HepG2 (cell line): ENCODE results near the gene ZNF772. TPM values are rescaled to one million over a fixed set of nuclear protein-coding genes. Genes with fewer than 3 reads are reported as not detected.

Experiments used
- ARHGAP35 ChIP-seq: sonication (generic); formaldehyde crosslinking; IDR thresholded peaks from 2 replicates; pipeline ENCODE4 v1.9.0; 2022; ENCODE audit warnings: mild to moderate bottlenecking, inconsistent platforms, moderate library complexity, missing genetic modification reagents, borderline replicate concordance
- E2F2 ChIP-seq: sonication (generic); formaldehyde crosslinking; IDR thresholded peaks from 2 replicates; pipeline ENCODE4 v1.4.0; 2020; ENCODE audit warnings: missing genetic modification reagents, borderline replicate concordance
- KDM6A ChIP-seq: IDR thresholded peaks from 2 replicates; pipeline ENCODE4 v1.6.1; 2016; ENCODE audit warnings: low read depth
- MXD3 ChIP-seq: IDR thresholded peaks from 2 replicates; pipeline ENCODE4 v1.6.1; 2016; ENCODE audit warnings: mild to moderate bottlenecking, missing biosample characterization, missing genetic modification reagents
- NR2F1 ChIP-seq, 2 experiments: fragments of 450-650 bp in 1 of 2; formaldehyde crosslinking in 1 of 2; IDR thresholded peaks; 2 replicates each; pipeline versions ENCODE4 v1.5.0 to v1.6.1; 2016 to 2020; ENCODE audit warnings: mild to moderate bottlenecking in 1 of 2, missing compliant biosample characterization in 1 of 2, missing genetic modification reagents in 1 of 2, moderate library complexity in 1 of 2
- RBM39 ChIP-seq: fragments of 200-400 bp; formaldehyde crosslinking; IDR thresholded peaks from one replicate; pipeline ENCODE4 v1.6.1; 2018; ENCODE audit warnings: antibody characterized with exemption, mild to moderate bottlenecking, low read depth, low read length; ENCODE audit not compliant: poor library complexity, severe bottlenecking
- RFXANK ChIP-seq: IDR thresholded peaks from 2 replicates; pipeline ENCODE4 v1.6.1; 2016
- SMC3 ChIP-seq: IDR thresholded peaks from 2 replicates; pipeline ENCODE4 v1.6.1; 2011; ENCODE audit warnings: low read length, improper control_type of control experiment
- ZBTB8A ChIP-seq: sonication (generic); formaldehyde crosslinking; IDR thresholded peaks from 2 replicates; pipeline ENCODE4 v1.4.0; 2020; ENCODE audit warnings: mild to moderate bottlenecking, low read depth, missing genetic modification reagents, borderline replicate concordance
- ZFP62 ChIP-seq: sonication (generic); formaldehyde crosslinking; IDR thresholded peaks from 2 replicates; pipeline ENCODE4 v1.4.0; 2020; ENCODE audit warnings: missing genetic modification reagents
- ZNF17 ChIP-seq: sonication (generic); formaldehyde crosslinking; IDR thresholded peaks from 2 replicates; pipeline ENCODE4 v1.5.0; 2020; ENCODE audit warnings: mild to moderate bottlenecking, missing genetic modification reagents
- ZNF20 ChIP-seq: sonication (generic); formaldehyde crosslinking; IDR thresholded peaks from 2 replicates; pipeline ENCODE4 v1.4.0; 2020; ENCODE audit warnings: mild to moderate bottlenecking, moderate library complexity, missing genetic modification reagents
- ZNF24 ChIP-seq: fragments of 450-650 bp; IDR thresholded peaks from 2 replicates; pipeline ENCODE4 v1.6.1; 2017; ENCODE audit warnings: antibody characterized with exemption, mild to moderate bottlenecking
- ZNF775 ChIP-seq: sonication (generic); formaldehyde crosslinking; IDR thresholded peaks from 2 replicates; pipeline ENCODE4 v1.4.0; 2020; ENCODE audit warnings: missing genetic modification reagents, mild to moderate bottlenecking, moderate library complexity, borderline replicate concordance
- polyA plus RNA-seq, 8 experiments: library from polyadenylated mRNA; depleted of rRNA in 3 of 8; stranded (reverse) in 7 of 8; unstranded in 1 of 8; fragments of >200 nt; fragmentation: Illumina TruSeq in 4 of 8; extraction: Trizol in 4 of 8; gene quantifications; 2 replicates each; pipeline versions ENCODE4 v1.2.1 to v1.2.3, GENCODE V29; 2011 to 2016; ENCODE audit warnings: low read depth in 4 of 8, missing spikeins in 1 of 8, mixed read lengths in 1 of 8; ENCODE audit not compliant: insufficient read depth in 1 of 8
- total RNA-seq, 5 experiments: library from RNA; depleted of rRNA; stranded (reverse); fragments of >200 nt; fragmentation: Illumina TruSeq; extraction: Trizol; gene quantifications; 2 replicates each; pipeline ENCODE4 v1.2.3, GENCODE V29; 2016; ENCODE audit warnings: low read depth in 1 of 5
- TF ChIP-seq, protein P1 (sequence below), 2 experiments: sonication (generic) in 1 of 2; formaldehyde crosslinking in 1 of 2; IDR thresholded peaks; 2 replicates each; pipeline versions ENCODE4 v1.4.0 to v1.6.1; 2018 to 2020; ENCODE audit warnings: missing genetic modification reagents in 2 of 2, borderline replicate concordance in 1 of 2, low read depth in 1 of 2, mild to moderate bottlenecking in 1 of 2, missing biosample characterization in 1 of 2
- TF ChIP-seq, protein P2 (sequence below): sonication (generic); formaldehyde crosslinking; IDR thresholded peaks from 2 replicates; pipeline ENCODE4 v1.9.0; 2021; ENCODE audit warnings: missing genetic modification reagents, borderline replicate concordance
- TF ChIP-seq, protein P3 (sequence below): sonication (generic); formaldehyde crosslinking; IDR thresholded peaks from 2 replicates; pipeline ENCODE4 v1.5.0; 2020; ENCODE audit warnings: missing genetic modification reagents
- TF ChIP-seq, protein P4 (sequence below): sonication (generic); formaldehyde crosslinking; IDR thresholded peaks from 2 replicates; pipeline ENCODE4 v1.5.0; 2020; ENCODE audit warnings: mild to moderate bottlenecking, missing genetic modification reagents

Gene ZNF772
- total and polyA plus RNA-seq, 2 of the 13 experiments (the other 11 are each of a cell fraction or from before 2014, with no cell fraction given) = 3.1 to 17.2 TPM

GRCh38 chr19:57477191-57478008 is at the start of gene ZNF772 (continued):
- TF ChIP-seq, protein P1, sequence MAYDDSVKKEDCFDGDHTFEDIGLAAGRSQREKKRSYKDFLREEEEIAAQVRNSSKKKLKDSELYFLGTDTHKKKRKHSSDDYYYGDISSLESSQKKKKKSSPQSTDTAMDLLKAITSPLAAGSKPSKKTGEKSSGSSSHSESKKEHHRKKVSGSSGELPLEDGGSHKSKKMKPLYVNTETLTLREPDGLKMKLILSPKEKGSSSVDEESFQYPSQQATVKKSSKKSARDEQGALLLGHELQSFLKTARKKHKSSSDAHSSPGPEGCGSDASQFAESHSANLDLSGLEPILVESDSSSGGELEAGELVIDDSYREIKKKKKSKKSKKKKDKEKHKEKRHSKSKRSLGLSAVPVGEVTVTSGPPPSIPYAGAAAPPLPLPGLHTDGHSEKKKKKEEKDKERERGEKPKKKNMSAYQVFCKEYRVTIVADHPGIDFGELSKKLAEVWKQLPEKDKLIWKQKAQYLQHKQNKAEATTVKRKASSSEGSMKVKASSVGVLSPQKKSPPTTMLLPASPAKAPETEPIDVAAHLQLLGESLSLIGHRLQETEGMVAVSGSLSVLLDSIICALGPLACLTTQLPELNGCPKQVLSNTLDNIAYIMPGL (CRISPR knock-in tag; IDR thresholded peaks at IDR 0.05; ENCODE audit: borderline replicate concordance in 1 of 2, low read depth in 1 of 2) = peak in 1 of 2 experiments; percentile 77; a peak in 2 of 4 replicates
- TF ChIP-seq, protein P2, sequence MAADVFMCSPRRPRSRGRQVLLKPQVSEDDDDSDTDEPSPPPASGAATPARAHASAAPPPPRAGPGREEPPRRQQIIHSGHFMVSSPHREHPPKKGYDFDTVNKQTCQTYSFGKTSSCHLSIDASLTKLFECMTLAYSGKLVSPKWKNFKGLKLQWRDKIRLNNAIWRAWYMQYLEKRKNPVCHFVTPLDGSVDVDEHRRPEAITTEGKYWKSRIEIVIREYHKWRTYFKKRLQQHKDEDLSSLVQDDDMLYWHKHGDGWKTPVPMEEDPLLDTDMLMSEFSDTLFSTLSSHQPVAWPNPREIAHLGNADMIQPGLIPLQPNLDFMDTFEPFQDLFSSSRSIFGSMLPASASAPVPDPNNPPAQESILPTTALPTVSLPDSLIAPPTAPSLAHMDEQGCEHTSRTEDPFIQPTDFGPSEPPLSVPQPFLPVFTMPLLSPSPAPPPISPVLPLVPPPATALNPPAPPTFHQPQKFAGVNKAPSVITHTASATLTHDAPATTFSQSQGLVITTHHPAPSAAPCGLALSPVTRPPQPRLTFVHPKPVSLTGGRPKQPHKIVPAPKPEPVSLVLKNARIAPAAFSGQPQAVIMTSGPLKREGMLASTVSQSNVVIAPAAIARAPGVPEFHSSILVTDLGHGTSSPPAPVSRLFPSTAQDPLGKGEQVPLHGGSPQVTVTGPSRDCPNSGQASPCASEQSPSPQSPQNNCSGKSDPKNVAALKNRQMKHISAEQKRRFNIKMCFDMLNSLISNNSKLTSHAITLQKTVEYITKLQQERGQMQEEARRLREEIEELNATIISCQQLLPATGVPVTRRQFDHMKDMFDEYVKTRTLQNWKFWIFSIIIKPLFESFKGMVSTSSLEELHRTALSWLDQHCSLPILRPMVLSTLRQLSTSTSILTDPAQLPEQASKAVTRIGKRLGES (CRISPR knock-in tag) = no peak
- TF ChIP-seq ZNF24 (no peak), E2F2 (CRISPR knock-in tag) (no peak), ZNF20 (CRISPR knock-in tag) (no peak), RBM39 (no peak), RFXANK (CRISPR knock-in tag) (no peak), ZBTB8A (CRISPR knock-in tag) (no peak; the same call in 1 of the 2 replicates), SMC3 (no peak), KDM6A (CRISPR knock-in tag) (no peak), NR2F1 (CRISPR knock-in tag; IDR thresholded peaks at IDR 0.05) (no peak), ZNF17 (CRISPR knock-in tag) (no peak), MXD3 (CRISPR knock-in tag) (no peak; the same call in 1 of the 2 replicates), ZFP62 (CRISPR knock-in tag) (no peak), ZNF775 (CRISPR knock-in tag) (no peak), ARHGAP35 (CRISPR knock-in tag) (no peak)
- TF ChIP-seq, protein P3, sequence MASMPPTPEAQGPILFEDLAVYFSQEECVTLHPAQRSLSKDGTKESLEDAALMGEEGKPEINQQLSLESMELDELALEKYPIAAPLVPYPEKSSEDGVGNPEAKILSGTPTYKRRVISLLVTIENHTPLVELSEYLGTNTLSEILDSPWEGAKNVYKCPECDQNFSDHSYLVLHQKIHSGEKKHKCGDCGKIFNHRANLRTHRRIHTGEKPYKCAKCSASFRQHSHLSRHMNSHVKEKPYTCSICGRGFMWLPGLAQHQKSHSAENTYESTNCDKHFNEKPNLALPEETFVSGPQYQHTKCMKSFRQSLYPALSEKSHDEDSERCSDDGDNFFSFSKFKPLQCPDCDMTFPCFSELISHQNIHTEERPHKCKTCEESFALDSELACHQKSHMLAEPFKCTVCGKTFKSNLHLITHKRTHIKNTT (CRISPR knock-in tag) = no peak
- TF ChIP-seq, protein P4, sequence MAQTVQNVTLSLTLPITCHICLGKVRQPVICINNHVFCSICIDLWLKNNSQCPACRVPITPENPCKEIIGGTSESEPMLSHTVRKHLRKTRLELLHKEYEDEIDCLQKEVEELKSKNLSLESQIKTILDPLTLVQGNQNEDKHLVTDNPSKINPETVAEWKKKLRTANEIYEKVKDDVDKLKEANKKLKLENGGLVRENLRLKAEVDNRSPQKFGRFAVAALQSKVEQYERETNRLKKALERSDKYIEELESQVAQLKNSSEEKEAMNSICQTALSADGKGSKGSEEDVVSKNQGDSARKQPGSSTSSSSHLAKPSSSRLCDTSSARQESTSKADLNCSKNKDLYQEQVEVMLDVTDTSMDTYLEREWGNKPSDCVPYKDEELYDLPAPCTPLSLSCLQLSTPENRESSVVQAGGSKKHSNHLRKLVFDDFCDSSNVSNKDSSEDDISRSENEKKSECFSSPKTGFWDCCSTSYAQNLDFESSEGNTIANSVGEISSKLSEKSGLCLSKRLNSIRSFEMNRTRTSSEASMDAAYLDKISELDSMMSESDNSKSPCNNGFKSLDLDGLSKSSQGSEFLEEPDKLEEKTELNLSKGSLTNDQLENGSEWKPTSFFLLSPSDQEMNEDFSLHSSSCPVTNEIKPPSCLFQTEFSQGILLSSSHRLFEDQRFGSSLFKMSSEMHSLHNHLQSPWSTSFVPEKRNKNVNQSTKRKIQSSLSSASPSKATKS (CRISPR knock-in tag) = no peak
